ENCODE results near the gene ADTRP.

ADTRP gene

DNA sequence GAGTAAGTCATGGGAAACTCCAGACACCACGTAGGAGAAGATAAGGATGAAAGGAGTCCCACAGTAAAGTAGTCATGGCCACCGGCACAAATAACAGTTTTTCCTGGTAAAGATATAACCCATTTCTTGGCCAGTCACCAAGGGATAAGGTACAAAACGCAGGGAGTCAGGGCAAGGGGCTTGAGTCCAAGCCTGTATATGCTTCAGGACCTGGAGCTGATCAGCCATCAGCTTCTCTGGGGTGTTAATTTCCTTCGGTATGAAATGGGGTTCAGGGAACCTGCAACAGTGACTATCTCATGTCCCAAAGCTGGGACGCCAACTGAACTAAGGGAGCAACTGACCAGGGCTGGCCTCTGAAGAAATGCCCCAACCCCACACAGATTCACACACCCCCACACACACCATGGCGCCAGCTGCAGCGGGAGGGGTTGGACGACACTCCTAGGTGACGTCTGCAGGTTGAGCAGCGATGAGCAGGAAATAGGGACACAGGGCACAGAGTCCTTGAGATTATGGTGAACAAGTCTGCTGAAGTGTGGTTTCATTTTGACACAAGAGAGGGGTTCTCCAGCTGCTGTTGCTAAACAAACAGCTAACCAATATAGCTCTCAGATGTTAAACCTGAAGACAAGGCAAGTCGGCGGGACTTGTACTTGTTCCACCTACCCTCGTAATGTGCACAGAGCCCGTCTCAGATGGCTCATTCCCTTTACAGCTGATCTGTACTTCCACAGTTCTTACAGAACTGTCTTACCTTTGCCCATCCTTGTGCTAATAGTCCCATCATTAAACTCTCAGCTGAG, 7.4 kb upstream of the ADTRP start:
- no peaks in the 10 kb centered on the region for H3K9me3 ChIP-seq (ENCODE audit: severe bottlenecking)
- TF ChIP-seq, protein P1, sequence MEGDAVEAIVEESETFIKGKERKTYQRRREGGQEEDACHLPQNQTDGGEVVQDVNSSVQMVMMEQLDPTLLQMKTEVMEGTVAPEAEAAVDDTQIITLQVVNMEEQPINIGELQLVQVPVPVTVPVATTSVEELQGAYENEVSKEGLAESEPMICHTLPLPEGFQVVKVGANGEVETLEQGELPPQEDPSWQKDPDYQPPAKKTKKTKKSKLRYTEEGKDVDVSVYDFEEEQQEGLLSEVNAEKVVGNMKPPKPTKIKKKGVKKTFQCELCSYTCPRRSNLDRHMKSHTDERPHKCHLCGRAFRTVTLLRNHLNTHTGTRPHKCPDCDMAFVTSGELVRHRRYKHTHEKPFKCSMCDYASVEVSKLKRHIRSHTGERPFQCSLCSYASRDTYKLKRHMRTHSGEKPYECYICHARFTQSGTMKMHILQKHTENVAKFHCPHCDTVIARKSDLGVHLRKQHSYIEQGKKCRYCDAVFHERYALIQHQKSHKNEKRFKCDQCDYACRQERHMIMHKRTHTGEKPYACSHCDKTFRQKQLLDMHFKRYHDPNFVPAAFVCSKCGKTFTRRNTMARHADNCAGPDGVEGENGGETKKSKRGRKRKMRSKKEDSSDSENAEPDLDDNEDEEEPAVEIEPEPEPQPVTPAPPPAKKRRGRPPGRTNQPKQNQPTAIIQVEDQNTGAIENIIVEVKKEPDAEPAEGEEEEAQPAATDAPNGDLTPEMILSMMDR (IDR thresholded peaks at IDR 0.05; ENCODE audit: low read depth, low read length) = no peak
- no peak for DNase-seq
- H3K27me3 ChIP-seq (ENCODE audit: insufficient read depth, low read depth, severe bottlenecking) = no peaks in the 10 kb centered on the region
- no peak overlapping the region for H3K4me3 ChIP-seq (ENCODE audit: low read depth, low read length)
- no peaks in the 10 kb centered on the region for H3K36me3 ChIP-seq
- no peak overlapping the region for H3K27ac ChIP-seq

DNA sequence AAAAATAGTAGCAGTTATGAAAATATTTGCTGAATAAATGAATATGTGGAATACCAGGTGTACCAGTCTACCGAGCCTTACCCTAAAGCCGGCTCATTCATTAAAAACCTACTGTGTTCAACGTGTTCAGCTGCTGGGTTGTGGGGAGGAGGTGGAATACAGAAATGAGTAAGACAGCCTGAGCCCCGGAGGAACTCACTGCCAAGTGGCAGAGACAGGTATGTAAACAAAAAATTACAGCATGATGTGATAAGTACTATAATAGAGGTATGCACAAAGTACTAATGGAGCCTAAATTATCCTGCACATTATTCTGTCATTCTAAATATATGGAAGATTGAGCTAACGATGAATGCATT, 6.8 kb upstream of the ADTRP start:
- H3K36me3 ChIP-seq = no peaks in the 10 kb centered on the region
- H3K4me3 ChIP-seq (ENCODE audit: low read depth, low read length) = no peak overlapping the region
- H3K9me3 ChIP-seq (ENCODE audit: severe bottlenecking) = no peaks in the 10 kb centered on the region
- DNase-seq = no peak
- no peak overlapping the region for H3K27ac ChIP-seq
- TF ChIP-seq, protein P1 (IDR thresholded peaks at IDR 0.05; ENCODE audit: low read depth, low read length) = no peak
- no peaks in the 10 kb centered on the region for H3K27me3 ChIP-seq (ENCODE audit: insufficient read depth, low read depth, severe bottlenecking)

DNA sequence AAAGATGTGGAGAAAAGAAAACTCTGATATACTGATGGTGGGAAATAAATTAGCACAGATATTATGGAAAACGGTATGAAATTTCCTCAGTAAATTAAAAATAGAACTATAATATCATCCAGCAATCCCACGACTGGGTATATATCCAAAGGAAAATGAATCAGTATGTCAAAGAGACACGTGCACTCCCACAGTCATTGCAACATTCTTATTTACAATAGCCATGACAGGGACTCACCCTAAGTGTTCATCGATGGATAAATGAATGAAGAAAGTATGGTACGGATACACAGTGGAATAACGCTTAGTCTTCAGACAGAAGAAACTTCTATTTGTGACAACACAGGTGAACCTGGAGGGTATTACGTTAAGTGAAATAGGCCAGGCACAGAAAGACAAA, 5.7 kb upstream of the ADTRP start:
- Histone ChIP-seq H3K9me3 (ENCODE audit: severe bottlenecking) (no peaks in the 10 kb centered on the region), H3K27ac (no peak overlapping the region), H3K4me3 (ENCODE audit: low read depth, low read length) (no peak overlapping the region), H3K36me3 (no peaks in the 10 kb centered on the region), H3K27me3 (ENCODE audit: insufficient read depth, low read depth, severe bottlenecking) (no peaks in the 10 kb centered on the region)
- no peak for DNase-seq
- TF ChIP-seq, protein P1 (IDR thresholded peaks at IDR 0.05; ENCODE audit: low read depth, low read length) = no peak

DNA sequence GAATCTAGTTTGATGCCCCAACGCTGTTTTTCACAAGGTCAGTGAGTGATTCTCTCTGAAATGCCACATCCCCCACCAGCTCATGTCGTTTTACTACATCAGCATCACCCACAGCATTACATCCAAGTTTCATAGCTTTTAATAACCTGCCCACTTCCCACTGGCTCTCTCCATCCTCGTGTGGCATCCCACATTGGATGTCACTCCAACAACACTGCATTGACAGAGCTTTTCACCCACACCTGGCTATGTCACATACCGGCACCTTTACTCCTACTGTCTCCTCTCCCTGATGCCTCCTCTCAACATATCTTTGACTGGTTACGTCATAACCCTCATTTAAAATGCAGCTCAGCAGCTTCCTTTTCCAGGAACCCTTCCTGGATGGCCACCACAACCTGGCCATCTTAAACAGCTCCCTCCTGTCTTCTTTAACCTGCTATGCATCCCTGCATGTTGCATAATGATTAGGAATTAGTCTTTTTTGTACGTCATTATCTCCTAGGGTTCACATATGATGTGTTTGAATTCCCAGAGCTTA, 5.0 kb upstream of the ADTRP start:
- Histone ChIP-seq H3K27ac (no peak overlapping the region), H3K36me3 (no peaks in the 10 kb centered on the region), H3K4me3 (ENCODE audit: low read depth, low read length) (no peak overlapping the region), H3K9me3 (ENCODE audit: severe bottlenecking) (no peaks in the 10 kb centered on the region), H3K27me3 (ENCODE audit: insufficient read depth, low read depth, severe bottlenecking) (no peaks in the 10 kb centered on the region)
- TF ChIP-seq, protein P1 (IDR thresholded peaks at IDR 0.05; ENCODE audit: low read depth, low read length) = no peak
- no peak for DNase-seq

DNA sequence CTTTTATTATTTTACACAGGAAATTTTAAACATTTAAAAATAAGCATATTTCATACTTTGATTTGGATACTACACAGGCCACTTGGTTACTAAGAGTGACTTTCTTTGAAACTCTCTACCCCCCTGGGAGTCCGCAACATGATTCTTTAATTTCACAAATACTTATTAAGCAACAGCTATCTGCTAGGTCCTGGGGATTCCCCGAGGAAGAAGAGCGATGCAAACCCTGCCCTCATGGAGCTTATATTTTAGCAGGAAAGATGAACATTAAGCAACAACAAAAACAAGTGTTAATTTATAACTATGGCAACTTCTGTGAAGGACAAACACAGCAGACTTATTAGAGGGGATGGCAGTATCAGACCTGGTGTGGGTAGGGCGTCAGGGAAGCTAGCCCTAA, 3.9 kb upstream of the ADTRP start:
- H3K4me3 ChIP-seq (ENCODE audit: low read depth, low read length) = no peak overlapping the region
- TF ChIP-seq, protein P1 (IDR thresholded peaks at IDR 0.05; ENCODE audit: low read depth, low read length) = no peak

DNA sequence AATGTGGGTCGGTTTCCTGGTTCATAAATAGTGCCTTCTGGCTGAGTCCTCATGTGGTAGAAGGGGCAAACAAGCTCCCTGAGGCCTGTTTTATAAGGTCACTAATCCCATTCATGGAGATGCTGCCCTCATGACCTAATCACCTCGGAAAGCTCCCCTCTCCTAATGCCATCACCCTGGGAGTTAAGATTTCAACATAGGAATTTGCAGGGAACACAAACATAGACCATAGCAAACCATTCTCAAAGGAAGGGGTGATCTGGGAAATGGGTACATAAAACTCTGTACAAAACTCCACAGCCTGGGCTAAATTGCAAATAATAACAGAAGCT, 1.5 kb upstream of the ADTRP start:
- no peaks in the 10 kb centered on the region for H3K9me3 ChIP-seq (ENCODE audit: severe bottlenecking)
- no peak overlapping the region for H3K27ac ChIP-seq
- no peak for DNase-seq
- TF ChIP-seq, protein P1 (IDR thresholded peaks at IDR 0.05; ENCODE audit: low read depth, low read length) = no peak
- H3K36me3 ChIP-seq = no peaks in the 10 kb centered on the region
- H3K27me3 ChIP-seq (ENCODE audit: insufficient read depth, low read depth, severe bottlenecking) = no peaks in the 10 kb centered on the region
- no peak overlapping the region for H3K4me3 ChIP-seq (ENCODE audit: low read depth, low read length)

More for the DNA sequence above, 3.9 kb upstream of the ADTRP start:
- H3K9me3 ChIP-seq (ENCODE audit: severe bottlenecking) = no peaks in the 10 kb centered on the region
- H3K27ac ChIP-seq = no peak overlapping the region
- DNase-seq = no peak
- no peaks in the 10 kb centered on the region for H3K27me3 ChIP-seq (ENCODE audit: insufficient read depth, low read depth, severe bottlenecking)
- H3K36me3 ChIP-seq = no peaks in the 10 kb centered on the region
